ENCODE measurements around the gene MSANTD3. TPM values are rescaled to one million over a fixed set of nuclear protein-coding genes. Genes with fewer than 3 reads are reported as not detected.

The MSANTD3 gene
- total RNA-seq, 1 experiment from 2014 or later: 52.9 TPM

GRCh38 chr9:100452894-100453293, 26.0 kb downstream of the MSANTD3 start:
- intact Hi-C loops (cut with micrococcal nuclease; ENCODE audit: unreplicated experiment): no loop called here
- DNase-seq (ENCODE audit: low spot score): no peak
- Histone ChIP-seq H3K4me1 (ENCODE audit: insufficient read depth, low read length, poor library complexity, severe bottlenecking) (no peaks in the 10 kb centered on the region), H3K9me3 (ENCODE audit: low read depth, low read length, poor library complexity, severe bottlenecking) (peaks cover 5% of the 10 kb centered on the region), H3K27ac (ENCODE audit: low read depth, low read length, poor library complexity, severe bottlenecking) (no peak overlapping the region), H3K4me3 (ENCODE audit: low read depth, low read length, poor library complexity, severe bottlenecking) (no peak overlapping the region), H3K27me3 (replicated peaks; ENCODE audit: insufficient read depth, low read depth, low read length, poor library complexity) (no peaks in the 10 kb centered on the region), H3K36me3 (ENCODE audit: insufficient read depth, low read length, poor library complexity, severe bottlenecking) (peaks cover 26% of the 10 kb centered on the region)
- ChIA-PET CTCF (no interaction called here), POLR2A (ENCODE audit: low non-redundant PET) (no interaction called here)
- no TSS peak for BruUV-seq (replicated peaks)
- TF ChIP-seq EZH2 (IDR thresholded peaks at IDR 0.05; ENCODE audit: borderline replicate concordance, low read depth, low read length, poor library complexity, severe bottlenecking): no peak
- no peak for TF ChIP-seq CTCF (conservative IDR thresholded peaks at IDR 0.05; ENCODE audit: low read depth, low read length)

GRCh38 chr9:100455470-100455869, 28.5 kb downstream of the MSANTD3 start:
- intact Hi-C loops (cut with micrococcal nuclease; ENCODE audit: unreplicated experiment): no loop called here
- Histone ChIP-seq H3K36me3 (ENCODE audit: insufficient read depth, low read length, poor library complexity, severe bottlenecking) (peaks cover 24% of the 10 kb centered on the region), H3K27ac (ENCODE audit: low read depth, low read length, poor library complexity, severe bottlenecking) (no peak overlapping the region), H3K4me1 (ENCODE audit: insufficient read depth, low read length, poor library complexity, severe bottlenecking) (no peaks in the 10 kb centered on the region), H3K27me3 (replicated peaks; ENCODE audit: insufficient read depth, low read depth, low read length, poor library complexity) (no peaks in the 10 kb centered on the region), H3K9me3 (ENCODE audit: low read depth, low read length, poor library complexity, severe bottlenecking) (peaks cover 5% of the 10 kb centered on the region), H3K4me3 (ENCODE audit: low read depth, low read length, poor library complexity, severe bottlenecking) (no peak overlapping the region)
- ChIA-PET CTCF (no interaction called here), POLR2A (ENCODE audit: low non-redundant PET) (no interaction called here)
- TF ChIP-seq EZH2 (IDR thresholded peaks at IDR 0.05; ENCODE audit: borderline replicate concordance, low read depth, low read length, poor library complexity, severe bottlenecking): no peak
- TF ChIP-seq CTCF (conservative IDR thresholded peaks at IDR 0.05; ENCODE audit: low read depth, low read length): no peak
- no TSS peak for BruUV-seq (replicated peaks)
- DNase-seq (ENCODE audit: low spot score): no peak

GRCh38 chr9:100457517-100457916, 30.6 kb downstream of the MSANTD3 start:
- Histone ChIP-seq H3K9me3 (ENCODE audit: low read depth, low read length, poor library complexity, severe bottlenecking) (peaks cover 5% of the 10 kb centered on the region), H3K36me3 (ENCODE audit: insufficient read depth, low read length, poor library complexity, severe bottlenecking) (peaks cover 7% of the 10 kb centered on the region), H3K4me1 (ENCODE audit: insufficient read depth, low read length, poor library complexity, severe bottlenecking) (no peaks in the 10 kb centered on the region), H3K4me3 (ENCODE audit: low read depth, low read length, poor library complexity, severe bottlenecking) (no peak overlapping the region), H3K27ac (ENCODE audit: low read depth, low read length, poor library complexity, severe bottlenecking) (no peak overlapping the region), H3K27me3 (replicated peaks; ENCODE audit: insufficient read depth, low read depth, low read length, poor library complexity) (no peaks in the 10 kb centered on the region)
- no peak for TF ChIP-seq CTCF (conservative IDR thresholded peaks at IDR 0.05; ENCODE audit: low read depth, low read length)
- TF ChIP-seq EZH2 (IDR thresholded peaks at IDR 0.05; ENCODE audit: borderline replicate concordance, low read depth, low read length, poor library complexity, severe bottlenecking): no peak
- CTCF ChIA-PET: no interaction called here
- POLR2A ChIA-PET (ENCODE audit: low non-redundant PET): no interaction called here
- intact Hi-C loops (cut with micrococcal nuclease; ENCODE audit: unreplicated experiment): no loop called here
- no TSS peak for BruUV-seq (replicated peaks)
- no peak for DNase-seq (ENCODE audit: low spot score)

Data from A673 (cell line).